NCI-H2196 treated with DMSO at 0.1 percent for 48 hours (cell line): Measurements from ENCODE around the gene SPESP1.

Experiments
- DNase-seq: peaks from one replicate; lab custom pipeline; 2025; ENCODE audit not compliant: unreplicated experiment; lab: John Stamatoyannopoulos, UW

Gene SPESP1

GRCh38 chr15:68990992-68991500 is 60.7 kb downstream of the SPESP1 start:
- DNase-seq = no peak

GRCh38 chr15:68991723-68992122 is 61.4 kb downstream of the SPESP1 start:
- no peak for DNase-seq

DNA sequence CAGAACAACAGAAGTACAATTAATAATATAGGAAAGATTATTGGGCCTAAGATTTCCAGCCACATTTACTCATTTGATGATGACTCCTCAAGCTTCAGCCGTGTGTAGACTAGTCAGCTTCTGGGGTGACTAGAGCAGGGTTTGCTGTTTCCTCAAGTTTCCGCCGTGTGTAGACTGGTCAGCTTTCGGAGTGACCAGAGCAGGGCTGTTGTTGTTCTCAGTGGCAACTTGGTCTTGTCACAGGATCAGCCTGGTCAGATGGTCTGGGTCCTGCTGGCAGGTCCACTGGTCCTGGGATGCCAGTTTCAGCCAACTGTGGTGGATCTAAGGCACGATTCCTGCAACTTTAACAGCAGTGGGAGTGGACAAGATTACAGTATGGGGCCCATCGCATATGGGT is 62.4 kb downstream of the SPESP1 start:
- no peak for DNase-seq

GRCh38 chr15:68993276-68993675 is 63.0 kb downstream of the SPESP1 start:
- DNase-seq = no peak

DNA sequence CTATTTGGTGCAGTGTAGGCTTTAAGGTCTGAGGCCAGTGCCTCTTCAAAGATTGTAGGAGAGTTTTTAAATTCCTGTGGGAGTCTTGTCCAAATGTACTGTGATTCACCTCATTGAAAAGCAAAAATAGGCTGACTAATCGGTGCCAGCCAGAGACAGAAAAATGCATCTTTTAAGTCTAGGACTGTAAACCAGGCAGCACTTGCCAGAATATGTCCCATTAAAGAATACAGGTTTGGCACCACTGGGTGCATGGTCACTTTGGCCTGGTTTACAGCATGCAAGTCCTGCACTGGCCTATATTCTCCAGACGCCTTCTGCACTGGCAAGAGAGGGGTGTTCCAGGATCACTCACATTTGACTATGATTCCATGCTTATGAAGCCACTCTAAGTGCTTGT is 63.8 kb downstream of the SPESP1 start:
- DNase-seq = no peak

- DNase-seq = no peak
Measured at GRCh38 chr15:68994981-68995761, 64.8 kb downstream of the SPESP1 start.
